ENCODE measurements around the gene ANAPC10.

DNA sequence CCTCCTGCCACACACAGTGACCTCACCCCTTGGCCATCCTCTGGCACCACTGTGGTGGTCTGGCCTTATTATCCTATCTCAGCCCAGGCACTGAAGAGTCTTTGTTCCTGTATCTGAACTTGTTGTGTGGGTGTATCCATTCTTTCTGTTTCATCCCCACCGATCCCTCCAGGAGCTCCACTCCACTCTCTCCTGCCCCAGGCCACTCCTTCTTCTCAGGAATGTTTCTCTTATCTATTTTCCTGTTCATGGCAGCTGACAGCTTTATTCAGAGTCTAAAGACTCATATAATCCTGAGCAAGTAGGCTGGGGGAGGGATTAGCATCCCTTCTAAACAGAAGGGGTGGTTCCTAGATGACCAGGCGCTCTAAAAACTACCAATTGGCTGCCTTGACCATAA, 150.0 kb downstream of the ANAPC10 start:
- TF ChIP-seq, protein P1, sequence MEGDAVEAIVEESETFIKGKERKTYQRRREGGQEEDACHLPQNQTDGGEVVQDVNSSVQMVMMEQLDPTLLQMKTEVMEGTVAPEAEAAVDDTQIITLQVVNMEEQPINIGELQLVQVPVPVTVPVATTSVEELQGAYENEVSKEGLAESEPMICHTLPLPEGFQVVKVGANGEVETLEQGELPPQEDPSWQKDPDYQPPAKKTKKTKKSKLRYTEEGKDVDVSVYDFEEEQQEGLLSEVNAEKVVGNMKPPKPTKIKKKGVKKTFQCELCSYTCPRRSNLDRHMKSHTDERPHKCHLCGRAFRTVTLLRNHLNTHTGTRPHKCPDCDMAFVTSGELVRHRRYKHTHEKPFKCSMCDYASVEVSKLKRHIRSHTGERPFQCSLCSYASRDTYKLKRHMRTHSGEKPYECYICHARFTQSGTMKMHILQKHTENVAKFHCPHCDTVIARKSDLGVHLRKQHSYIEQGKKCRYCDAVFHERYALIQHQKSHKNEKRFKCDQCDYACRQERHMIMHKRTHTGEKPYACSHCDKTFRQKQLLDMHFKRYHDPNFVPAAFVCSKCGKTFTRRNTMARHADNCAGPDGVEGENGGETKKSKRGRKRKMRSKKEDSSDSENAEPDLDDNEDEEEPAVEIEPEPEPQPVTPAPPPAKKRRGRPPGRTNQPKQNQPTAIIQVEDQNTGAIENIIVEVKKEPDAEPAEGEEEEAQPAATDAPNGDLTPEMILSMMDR (conservative IDR thresholded peaks at IDR 0.05 in 1 of 2, IDR thresholded peaks at IDR 0.05 in 1 of 2; ENCODE audit: low read depth in 1 of 2, low read length in 2 of 2) = no peak
- no peak for TF ChIP-seq EZH2 (IDR thresholded peaks at IDR 0.05; ENCODE audit: low read length, missing control alignments)
